Measurements from ENCODE around the gene ZMAT5.

DNA sequence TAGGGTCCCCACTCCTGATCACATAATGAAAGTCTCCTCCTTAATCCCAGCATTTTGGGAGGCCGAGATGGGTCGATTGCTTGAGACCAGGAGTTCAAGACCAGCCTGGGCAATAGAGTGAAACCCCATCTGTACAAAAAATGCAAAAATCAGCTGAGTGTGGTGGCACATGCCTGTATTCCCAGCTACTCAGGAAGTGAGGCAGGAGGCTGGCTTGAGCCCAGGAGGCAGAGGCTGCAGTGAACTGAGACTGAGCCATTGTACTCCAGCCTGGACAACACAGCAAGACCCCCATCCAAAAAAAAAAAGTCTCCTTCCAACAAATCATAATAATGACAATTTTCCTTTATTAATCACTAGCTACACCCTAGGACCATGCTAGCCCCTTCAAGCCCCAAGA lies 15.1 kb downstream of the ZMAT5 start:
- TF ChIP-seq, protein P1, sequence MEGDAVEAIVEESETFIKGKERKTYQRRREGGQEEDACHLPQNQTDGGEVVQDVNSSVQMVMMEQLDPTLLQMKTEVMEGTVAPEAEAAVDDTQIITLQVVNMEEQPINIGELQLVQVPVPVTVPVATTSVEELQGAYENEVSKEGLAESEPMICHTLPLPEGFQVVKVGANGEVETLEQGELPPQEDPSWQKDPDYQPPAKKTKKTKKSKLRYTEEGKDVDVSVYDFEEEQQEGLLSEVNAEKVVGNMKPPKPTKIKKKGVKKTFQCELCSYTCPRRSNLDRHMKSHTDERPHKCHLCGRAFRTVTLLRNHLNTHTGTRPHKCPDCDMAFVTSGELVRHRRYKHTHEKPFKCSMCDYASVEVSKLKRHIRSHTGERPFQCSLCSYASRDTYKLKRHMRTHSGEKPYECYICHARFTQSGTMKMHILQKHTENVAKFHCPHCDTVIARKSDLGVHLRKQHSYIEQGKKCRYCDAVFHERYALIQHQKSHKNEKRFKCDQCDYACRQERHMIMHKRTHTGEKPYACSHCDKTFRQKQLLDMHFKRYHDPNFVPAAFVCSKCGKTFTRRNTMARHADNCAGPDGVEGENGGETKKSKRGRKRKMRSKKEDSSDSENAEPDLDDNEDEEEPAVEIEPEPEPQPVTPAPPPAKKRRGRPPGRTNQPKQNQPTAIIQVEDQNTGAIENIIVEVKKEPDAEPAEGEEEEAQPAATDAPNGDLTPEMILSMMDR (IDR thresholded peaks at IDR 0.05 in 2 of 3, conservative IDR thresholded peaks at IDR 0.05 in 1 of 3; ENCODE audit: borderline replicate concordance in 1 of 3, insufficient read depth in 1 of 3, low read depth in 2 of 3, low read length in 2 of 3): no peak
- TF ChIP-seq EZH2 (IDR thresholded peaks at IDR 0.05) (no peak), EGR1 (IDR thresholded peaks at IDR 0.05; ENCODE audit: low read depth) (no peak), SP1 (IDR thresholded peaks at IDR 0.05; ENCODE audit: low read depth) (no peak), ZNF274 (IDR thresholded peaks at IDR 0.05; ENCODE audit: low read depth, low read length) (no peak), POLR2AphosphoS5 (IDR thresholded peaks at IDR 0.05; ENCODE audit: low read depth, low read length) (no peak)
